Measurements from ENCODE around the gene POLN.

POLN gene

DNA sequence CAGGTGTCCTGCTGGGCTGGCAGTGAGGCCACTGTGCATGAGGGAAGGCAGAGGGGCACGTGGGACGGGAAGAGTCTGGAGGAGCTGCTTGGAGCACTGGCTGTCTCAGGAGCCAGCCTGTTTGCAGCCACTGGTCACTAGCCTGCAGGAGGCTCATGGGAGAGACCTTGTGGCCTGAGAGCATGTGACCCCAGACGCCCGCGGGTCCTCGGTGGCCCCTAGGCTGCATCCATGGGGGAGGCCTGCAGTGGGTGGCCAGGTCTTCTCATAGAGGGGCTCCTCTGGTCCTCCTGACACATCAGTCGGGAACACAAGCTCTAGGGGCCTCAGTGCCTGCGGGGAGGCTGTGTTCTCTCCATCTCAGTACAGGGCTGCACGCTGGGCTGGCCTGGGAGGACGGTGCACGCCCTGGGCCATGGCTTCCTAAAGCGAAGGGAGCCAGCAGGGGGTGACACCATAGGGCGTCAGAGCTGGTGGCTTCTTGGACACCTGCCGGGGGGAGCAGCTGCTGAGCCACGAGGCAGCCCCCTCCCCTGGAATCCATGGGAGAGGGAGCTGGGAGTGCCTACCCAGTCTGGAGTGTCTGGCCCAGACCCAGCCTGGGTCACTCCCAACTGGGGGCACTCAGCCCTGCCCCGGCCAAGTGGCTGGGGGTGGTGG is 170.5 kb downstream of the POLN start:
- DNase-seq (ENCODE audit: low read depth in 3 of 3): no peak

DNA sequence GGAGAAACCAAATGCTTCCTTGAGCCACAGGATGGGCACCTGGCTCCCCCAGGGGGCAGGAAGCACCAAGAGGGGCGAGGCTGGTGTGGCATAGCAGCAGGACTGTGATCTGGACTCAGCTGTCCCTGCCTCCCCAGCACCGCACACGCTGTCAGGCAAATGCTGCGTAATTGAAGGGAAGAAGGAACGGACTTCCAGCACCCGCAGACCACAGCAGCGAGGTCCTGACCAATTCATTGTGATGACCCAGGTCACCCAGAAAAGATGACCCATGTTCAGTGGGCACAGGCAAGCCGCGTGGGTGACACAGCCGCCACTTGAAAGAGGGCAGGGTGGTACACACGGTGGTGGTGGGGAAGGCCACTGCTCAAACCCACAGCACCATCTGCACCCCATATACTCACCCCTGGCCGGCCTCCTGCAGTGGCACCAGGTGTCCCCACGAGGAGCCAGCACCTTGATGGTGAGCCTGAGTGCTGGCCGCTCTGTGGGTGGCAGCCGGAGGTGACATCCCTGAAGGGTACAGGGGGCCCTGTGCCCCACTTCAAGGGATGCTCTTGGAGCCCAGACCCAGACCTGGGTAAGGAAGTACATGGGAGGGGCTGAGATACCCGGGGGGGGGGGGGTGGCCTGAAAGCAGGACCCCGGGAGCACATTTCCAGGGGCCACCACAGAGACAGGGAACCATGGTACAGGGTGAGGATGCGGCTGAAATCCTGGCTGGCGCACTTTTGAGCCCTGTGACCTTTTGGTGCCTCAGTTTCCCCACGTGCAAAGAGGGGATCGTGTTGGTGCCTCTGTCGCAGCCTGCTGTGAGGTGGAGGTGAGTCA is 171.3 kb downstream of the POLN start:
- no peak for DNase-seq (ENCODE audit: low read depth in 3 of 3)

DNA sequence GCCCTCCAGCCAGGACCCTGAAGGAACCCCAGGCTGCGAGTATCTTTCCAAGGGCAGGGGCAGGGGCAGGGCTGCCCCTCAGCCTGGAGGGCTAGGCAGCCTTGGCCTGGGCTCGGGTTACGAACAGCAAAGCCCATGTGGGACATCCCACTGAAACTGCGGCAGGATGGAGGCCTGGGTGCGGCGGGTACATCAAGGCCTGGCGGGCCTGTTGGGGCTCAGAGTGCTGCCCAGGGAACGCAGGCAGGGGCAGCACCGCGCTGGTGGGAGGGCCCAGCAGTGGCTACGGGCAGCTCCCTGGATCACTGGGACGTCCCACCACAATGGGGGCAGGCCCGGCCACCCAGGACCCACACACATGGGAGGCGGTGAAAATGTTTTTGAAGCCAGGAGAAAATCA is 171.9 kb downstream of the POLN start:
- no peak for DNase-seq (ENCODE audit: low read depth in 3 of 3)

DNA sequence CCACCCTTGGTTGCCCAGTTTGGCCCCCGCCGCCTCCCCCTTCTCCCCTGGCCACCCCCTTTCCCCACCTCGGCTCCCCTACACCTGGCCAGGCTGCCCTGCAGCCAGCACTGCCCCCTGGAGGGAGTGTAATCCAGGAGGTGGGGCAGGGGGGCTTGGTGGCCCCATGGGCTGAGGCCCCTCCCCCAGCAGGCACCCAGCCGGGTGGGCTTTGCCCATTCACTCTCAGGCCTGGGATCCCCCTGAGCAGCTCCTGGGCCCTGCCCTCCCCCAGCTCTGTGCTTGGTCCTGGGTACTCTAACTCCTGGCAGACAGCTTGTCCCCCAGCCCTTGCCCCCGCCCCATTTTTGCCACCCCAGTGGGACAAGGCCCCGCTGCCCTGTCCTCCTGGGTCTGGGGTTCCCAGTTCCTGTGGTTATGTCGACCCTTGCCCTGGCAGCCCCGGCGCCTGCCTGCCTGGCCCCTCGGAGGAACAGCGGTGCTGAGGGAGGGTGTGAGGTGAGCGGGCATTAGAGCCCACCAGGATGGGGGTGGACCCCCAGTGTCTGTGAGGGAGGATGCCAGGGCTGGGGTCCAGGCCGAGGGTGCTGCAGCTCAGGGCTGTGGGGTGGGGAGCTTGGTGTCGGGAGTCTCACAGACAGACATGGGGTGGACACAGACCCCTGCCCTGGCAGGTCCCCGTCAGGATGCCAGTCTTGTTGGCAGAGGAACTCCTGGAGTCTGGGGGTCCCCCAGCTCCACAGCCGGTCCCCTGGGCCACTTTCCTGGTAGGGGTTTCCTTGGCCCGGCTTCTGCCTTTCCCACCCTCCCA is 172.6 kb downstream of the POLN start:
- DNase-seq (ENCODE audit: low read depth in 3 of 3): no peak

DNA sequence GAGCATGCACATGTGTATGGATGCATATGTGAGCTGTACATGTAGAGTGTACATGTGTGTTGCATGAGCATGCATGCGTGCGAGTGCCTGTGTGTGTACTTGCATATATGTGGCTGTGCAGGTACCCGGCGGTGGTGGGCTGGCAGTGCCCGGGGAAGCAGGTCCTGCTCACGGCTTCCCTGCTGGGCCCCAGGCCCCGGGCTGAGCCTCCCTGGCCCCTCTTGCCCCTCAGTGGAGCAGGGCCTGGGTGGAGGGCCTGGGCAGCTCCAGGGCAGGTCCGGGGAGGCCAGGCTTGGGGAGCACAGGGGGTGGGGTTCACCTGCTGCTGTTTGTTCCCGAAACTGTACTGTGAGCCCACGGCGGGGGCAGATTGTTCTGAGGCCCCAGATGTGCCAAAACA is 173.4 kb downstream of the POLN start:
- DNase-seq (ENCODE audit: low read depth in 3 of 3): no peak

DNA sequence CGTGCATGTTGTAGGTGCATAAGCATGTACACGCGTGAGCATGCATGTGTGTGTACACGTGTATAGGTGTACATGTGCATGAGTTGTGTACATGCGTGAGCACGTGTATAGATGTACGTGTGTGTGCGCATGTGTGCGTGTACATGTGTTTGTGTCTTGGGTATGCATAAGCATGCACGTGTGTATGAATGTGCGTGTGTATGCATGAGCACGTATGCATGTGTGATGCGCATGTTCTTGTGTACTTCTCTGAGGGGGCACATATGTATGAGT is 173.8 kb downstream of the POLN start:
- no peak for DNase-seq (ENCODE audit: low read depth in 3 of 3)

DNA sequence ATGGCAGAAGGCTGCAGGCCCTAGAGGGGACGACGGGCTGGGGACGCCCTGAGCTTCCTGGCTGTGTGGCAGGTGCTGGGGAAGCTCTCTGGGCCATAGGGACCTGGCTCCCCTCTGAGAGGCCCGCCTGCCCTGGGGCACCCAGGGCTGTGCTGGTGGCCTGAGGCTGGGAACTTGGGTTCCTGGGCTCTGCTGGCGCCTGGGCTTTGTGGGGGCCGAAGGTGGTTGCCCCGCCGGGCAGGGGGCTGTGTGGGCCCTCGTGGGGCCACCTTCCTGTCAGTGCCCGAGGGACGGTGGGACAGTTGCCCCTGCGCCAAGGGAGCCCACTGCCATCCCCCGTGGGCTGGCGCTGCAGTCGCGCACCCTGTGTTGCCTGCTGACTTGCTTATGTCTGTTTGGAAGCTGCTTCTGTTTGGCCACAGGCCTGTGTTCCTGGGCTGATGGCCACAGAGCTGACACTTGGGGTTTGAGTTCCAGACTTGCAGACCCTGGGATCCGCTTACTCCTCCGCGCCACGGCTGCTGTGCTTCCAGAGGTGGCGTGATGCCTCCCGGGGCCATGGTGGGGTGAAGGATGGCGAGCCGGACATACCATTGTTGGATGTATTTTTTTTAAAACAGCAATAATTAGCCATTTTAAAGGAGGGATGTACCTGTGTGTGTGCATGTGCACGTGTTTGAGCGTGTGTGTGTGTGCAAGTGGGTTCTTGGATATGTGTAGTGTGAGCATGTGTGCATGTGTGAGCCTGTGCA is 174.3 kb downstream of the POLN start:
- no peak for DNase-seq (ENCODE audit: low read depth in 3 of 3)

DNA sequence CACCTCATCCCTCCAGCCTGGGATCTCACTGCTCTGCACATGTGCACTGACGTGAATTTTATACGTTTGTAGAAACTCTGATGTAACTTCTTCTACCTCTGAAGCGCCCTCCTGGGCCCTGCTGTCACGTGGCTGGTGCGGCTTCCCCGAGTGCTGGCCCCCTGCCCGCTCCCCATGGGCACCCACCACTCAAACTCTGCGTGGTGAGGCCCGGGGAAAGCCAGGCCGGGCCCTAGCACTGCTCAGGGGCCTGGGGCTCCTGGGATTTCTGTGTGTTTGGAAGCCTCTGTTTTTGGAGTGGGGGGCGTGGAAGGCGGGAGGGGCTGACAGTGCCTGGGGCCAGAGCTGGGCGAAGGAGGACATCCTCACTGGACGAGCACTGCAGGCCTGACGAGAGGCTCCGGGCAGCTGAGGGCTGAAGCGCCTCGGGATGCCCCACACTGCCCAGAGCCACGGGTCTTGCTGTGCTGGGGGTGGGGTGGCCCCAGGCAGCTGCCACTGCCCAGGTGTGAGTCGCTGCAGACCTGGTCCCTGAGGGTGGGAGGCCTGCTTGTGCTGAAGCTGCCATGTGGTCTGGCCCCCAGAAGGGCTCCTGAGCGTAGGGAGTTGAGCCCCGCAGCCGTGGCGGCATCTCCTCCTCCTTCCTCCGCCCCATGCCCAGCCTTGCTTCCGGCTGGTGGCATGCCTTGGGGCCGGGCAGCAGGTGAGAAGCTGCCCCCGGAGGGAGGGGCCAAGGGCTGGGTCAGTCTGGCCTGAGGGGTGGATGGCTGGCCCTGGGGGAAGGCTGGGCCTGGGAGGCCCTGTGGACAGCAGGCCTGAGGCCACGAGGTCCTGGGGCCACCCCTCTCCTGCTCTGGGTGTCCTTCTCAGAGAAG is 175.1 kb downstream of the POLN start:
- DNase-seq (ENCODE audit: low read depth in 3 of 3): no peak

DNA sequence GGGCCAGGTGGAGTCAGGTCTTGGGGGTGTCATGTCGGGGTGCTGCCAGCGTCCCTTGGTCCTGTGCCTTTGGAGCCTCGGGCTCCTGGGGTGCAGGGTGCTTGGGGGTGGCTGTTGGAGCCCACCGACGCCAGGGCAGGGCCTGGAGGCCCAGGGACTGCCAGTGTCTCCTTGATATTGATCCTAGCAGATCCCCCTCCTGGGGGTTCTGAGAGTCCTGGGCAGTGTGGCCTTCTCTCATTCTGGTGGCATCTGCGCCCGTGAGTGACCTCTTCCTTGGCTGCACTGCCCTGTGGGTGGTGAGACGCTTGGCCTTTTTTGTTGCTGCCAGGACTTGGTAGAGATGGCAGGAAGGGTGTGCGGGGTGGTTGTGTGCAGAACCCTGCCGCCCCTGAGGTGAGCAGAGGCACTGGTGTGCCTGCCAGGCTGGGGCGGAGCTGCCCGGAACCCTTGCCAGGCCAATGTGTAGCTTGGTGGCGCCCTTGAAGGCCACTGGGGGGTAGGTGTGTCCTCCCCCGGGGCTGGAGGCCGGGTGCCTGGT is 175.8 kb downstream of the POLN start:
- DNase-seq (ENCODE audit: low read depth in 3 of 3): no peak

DNA sequence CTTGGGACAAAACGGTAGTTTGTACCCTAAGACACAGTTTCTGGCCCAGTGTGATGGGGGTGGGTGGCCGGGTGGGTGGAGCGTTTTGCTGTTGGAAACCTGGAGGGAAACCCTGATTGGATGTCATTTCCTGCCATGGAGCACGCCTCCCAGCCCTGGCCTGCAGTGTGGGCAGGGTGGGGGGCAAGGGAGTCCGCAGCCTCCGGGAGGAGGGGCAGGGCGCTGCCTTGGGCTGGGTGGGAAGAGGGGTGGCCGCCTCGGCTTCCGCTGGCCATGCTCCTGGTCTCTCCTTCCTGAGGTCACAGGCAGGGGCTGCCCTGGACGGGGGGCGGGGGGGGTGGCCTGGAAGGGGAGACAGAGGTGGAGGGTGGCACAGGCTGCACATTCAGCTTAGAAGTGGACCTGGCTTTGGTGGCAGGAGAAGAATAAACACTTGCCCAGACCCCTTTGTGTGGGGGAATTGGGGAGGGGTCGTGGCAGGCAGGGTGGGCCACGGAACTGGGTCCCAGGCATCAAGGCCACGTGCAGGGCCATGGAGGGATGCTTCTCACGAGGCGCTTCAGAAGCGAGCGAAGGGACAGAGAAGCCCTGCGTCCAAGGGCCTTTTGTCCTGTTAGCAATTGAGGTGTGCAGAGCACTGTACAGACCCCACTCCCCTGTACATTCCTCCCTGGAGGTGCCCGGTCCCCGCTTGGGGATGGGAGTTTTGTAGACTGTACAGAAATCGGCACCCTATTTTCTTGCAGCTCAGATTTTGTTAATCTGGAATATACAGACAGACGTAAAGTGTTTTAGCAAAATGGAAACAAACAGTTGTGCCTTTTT is 176.6 kb downstream of the POLN start:
- DNase-seq (ENCODE audit: low read depth in 3 of 3): no peak

DNA sequence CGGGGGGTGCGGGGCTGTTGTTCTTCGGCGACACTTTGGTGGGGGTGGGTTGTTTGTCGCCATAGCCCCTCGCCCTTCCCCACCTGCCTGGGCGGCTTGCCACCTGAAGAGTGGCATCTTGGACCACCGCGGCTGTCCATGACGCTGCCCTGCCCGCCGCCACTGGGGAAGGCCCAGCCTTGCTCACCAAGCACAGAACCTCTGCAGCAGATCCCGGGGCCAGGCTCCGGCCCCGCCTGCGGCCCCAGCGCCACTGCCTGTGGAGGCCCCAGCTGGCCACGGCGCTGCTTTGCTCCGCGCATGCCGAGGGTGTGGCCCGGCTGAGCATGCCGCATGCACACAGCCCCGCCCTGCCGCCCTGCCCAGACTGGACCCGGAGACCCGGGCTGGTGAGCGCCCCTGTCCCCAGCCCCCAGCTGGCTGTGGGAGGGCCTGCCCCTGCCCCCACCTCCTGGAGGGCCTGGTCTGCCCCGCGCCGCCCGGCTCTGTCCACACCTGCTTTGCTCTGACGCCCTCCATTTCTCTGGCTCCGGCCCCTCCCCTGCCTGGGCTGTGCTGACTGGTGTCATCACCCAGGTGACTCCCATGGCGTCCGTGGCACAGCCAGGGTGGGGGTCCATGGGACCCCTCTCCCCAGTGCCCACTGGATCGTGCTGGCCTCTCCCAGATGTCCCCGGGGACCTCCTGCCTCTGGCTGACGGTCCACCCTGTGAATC is 177.5 kb downstream of the POLN start:
- DNase-seq (ENCODE audit: low read depth in 3 of 3): no peak

DNA sequence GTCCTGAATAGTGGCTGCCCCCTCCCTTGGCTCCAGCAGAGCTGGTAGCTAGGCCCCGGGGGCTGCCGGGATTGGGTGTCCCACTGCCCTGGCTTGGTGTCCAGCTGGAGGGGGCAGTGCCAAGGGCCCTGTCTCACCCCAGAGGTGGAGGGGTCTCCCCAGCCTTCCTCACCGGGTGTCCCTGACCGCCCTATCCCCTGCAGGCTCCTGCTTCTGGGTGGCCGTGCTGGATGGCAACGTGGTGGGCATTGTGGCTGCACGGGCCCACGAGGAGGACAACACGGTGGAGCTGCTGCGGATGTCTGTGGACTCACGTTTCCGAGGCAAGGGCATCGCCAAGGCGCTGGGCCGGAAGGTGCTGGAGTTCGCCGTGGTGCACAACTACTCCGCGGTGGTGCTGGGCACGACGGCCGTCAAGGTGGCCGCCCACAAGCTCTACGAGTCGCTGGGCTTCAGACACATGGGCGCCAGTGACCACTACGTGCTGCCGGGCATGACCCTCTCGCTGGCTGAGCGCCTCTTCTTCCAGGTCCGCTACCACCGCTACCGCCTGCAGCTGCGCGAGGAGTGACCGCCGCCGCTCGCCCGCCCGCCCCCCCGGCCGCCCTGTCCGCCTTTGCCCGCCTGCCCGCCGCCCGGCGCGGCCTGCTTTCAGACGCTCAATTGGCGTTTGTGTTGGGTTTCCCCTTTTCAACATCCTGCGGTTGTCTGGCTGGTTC is 178.2 kb downstream of the POLN start:
- no peak for DNase-seq (ENCODE audit: low read depth in 3 of 3)

DNA sequence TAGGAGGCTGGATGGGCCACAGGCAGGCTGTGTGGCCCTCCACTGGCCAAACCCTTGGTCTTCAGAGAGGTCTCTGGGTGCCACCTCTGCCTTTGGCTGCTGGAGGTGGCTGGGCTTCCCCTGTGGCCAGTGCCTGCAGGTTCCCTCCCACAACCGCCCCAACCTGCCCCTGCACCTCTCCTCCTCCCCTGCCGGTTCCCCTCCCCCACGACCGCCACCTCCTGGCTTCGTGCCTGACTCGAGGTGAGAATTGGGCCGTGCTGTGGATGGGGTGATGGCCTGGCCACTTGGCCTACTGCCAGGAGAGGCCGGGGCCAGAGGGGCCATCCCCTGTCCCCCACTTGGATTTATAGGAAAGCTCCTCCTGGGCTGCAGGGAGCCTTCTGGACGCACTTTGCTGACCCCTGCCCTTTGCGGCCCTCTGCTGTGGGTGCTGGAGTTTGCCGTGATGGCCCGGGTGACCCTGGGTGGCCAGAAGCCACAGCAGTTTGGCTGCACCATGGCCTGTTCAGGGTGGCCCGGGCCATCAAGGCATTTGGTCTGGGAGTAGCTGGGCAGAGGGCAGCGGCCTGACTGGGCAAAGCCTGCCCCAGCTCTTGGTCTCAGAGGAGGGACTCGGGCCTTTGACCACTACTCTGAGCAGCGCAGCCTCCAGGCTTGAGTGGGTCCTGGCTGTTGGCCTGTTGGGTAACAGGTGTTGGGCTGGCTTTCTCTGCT is 179.0 kb downstream of the POLN start:
- no peak for DNase-seq (ENCODE audit: low read depth in 3 of 3)

DNA sequence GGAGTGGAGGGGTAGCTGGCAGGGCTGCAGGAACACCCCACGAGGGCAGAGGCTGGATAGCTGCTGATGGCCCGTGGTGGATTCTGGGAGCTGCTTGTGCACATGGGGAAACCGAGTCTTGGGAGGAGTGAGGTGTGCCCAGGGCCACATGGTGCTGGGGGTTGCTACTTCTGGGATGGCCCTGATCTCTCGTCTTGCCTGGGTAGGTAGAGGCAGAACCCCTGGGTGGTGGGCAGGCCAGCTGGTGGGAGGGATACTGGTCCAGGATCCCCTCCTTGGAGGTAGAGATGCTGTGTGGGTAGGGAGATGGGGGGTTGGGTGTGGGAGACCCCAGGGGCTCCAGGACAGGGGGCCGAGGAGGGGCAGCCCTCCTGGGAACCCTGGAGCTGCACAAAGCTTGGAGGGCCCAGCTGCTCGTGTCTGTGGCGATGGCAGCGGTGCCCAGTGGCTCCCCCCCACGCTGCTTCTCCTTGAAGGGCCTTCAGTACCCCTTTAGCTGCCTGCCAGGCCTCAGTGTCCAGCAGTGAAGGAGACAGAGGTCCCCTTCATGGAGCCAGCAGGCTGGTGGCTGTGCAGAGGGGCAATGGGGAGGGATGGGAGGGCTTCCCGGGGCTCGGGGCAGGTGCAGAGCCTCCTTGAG is 179.6 kb downstream of the POLN start:
- DNase-seq (ENCODE audit: low read depth in 3 of 3): no peak

DNA sequence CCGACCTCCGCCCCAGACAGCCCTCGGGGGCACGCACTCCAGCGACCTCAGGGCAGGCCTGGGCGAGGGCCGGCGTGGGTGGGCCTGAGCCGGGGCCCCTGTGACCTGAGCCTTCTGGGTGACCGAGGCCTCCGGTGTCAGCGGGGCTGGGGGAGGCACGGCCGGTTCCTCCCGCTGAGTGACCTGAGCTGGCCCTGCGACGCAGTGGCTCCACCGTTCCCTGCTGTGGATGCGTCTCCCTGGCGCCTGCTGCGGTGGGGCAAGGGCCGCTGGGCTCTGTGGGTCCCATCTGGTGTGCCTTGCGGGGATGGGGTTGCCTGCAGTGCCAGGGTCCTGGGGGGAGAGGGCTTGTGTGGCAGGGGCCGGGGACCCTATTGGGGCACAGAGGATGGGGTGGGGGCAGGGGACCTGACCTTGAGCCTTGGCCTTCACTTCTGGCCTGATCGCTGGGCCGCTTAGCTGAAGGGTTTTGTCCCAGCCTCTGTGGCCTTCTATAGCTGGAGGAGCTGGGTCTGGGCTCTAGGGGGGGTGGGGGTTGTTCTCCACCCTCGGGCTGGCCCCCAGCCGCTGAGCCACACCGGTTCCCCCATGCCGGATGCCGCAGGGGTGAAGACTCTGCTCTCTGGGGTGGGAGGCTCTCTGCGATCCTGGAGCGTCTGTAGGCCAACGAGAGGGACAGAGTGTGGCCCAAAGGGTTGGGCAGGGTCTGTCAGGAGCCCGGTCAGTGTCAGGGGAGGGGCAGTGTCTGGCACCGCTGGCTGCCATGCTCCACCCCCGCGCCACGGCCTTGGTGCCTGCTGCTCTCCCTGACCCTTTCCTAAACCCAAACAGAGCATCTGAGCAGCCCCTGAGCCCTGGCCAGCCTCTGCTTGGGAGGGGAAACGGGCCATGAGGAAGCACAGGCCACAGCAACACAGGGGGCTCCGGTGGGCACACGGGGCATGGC is 180.5 kb downstream of the POLN start:
- DNase-seq (ENCODE audit: low read depth in 3 of 3): no peak

DNA sequence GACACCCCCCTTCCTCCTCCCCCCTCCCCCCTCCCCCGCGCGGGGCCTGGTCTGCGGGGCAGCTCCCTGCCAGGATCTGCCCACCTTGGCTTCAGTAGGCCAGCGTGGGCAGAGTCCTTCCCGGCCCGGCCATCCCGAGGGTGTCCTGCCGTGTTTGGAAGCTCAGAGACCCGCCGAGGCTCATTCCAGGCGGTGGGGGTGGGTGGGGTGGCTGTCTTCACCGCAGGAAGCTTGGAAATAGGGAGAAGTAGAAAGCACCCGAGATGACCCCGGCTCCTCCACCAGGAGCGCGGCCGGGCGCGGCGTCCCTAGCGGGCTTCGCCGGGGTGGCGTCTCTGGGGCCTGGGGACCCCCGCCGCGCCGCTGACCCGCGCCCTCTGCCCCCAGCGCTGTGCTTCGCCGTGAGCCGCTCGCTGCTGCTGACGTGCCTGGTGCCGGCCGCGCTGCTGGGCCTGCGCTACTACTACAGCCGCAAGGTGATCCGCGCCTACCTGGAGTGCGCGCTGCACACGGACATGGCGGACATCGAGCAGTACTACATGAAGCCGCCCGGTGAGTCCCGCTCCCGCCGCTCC is 181.2 kb downstream of the POLN start:
- no peak for DNase-seq (ENCODE audit: low read depth in 3 of 3)
